Measurements from ENCODE around the gene MSH5.

- TF ChIP-seq CTCF (IDR thresholded peaks at IDR 0.05 in 2 of 3, conservative IDR thresholded peaks at IDR 0.05 in 1 of 3; ENCODE audit: borderline replicate concordance in 1 of 3, insufficient read depth in 1 of 3, low read depth in 2 of 3, low read length in 2 of 3) (no peak), POLR2A (IDR thresholded peaks at IDR 0.05; ENCODE audit: borderline replicate concordance, extremely low read depth, insufficient read depth, insufficient read length) (no peak), EZH2 (IDR thresholded peaks at IDR 0.05) (no peak), RAD21 (IDR thresholded peaks at IDR 0.05; ENCODE audit: low read depth) (no peak), MAX (IDR thresholded peaks at IDR 0.05) (no peak), SP1 (IDR thresholded peaks at IDR 0.05; ENCODE audit: low read depth) (no peak), ZBTB33 (IDR thresholded peaks at IDR 0.05; ENCODE audit: extremely low read depth, insufficient replicate concordance, low read length) (no peak), TCF7L2 (IDR thresholded peaks at IDR 0.05; ENCODE audit: borderline replicate concordance, extremely low read depth, insufficient read depth, insufficient read length) (no peak), POLR2AphosphoS5 (IDR thresholded peaks at IDR 0.05; ENCODE audit: low read depth, low read length) (no peak), REST (IDR thresholded peaks at IDR 0.05; ENCODE audit: low read depth) (no peak), EZH2phosphoT487 (IDR thresholded peaks at IDR 0.05; ENCODE audit: borderline replicate concordance) (no peak), SIN3A (IDR thresholded peaks at IDR 0.05; ENCODE audit: low read depth) (no peak), ZNF274 (IDR thresholded peaks at IDR 0.05; ENCODE audit: low read depth, low read length) (no peak), EGR1 (IDR thresholded peaks at IDR 0.05; ENCODE audit: low read depth) (no peak)
Observed at GRCh38 chr6:31765910-31766794, 26.3 kb downstream of the MSH5 start.

All from HCT116 (cell line).